T follicular helper cell (primary cell): ENCODE data around the gene EHF.
"Not testable (repeated sequence)": the region's sequence is repeated elsewhere in the genome, so short reads cannot be mapped to it uniquely, and the experiment has no call there.

Experiments
- DNase-seq: peaks from one replicate; pipeline ENCODE4 v3.0.0-alpha.2; 2020; ENCODE audit warnings: low read depth

The EHF gene

GRCh38 chr11:34668583-34669053 lies 47.7 kb downstream of the EHF start:
- no peak for DNase-seq

GRCh38 chr11:34669458-34669857 lies 48.6 kb downstream of the EHF start:
- DNase-seq, result no peak

GRCh38 chr11:34671117-34671516 lies 50.2 kb downstream of the EHF start:
- DNase-seq, result no peak

- DNase-seq, result no peak
Measured at GRCh38 chr11:34671946-34672345, 51.1 kb downstream of the EHF start.

- DNase-seq, result no peak
Measured at GRCh38 chr11:34674038-34674437, 53.1 kb downstream of the EHF start.

- DNase-seq, result no peak
Measured at GRCh38 chr11:34676227-34676626, 55.3 kb downstream of the EHF start.

- DNase-seq, result no peak
Measured at GRCh38 chr11:34679681-34680080, 58.8 kb downstream of the EHF start.

GRCh38 chr11:34680206-34680605 lies 59.3 kb downstream of the EHF start:
- DNase-seq, result no peak

GRCh38 chr11:34680918-34681586 lies 60.2 kb downstream of the EHF start:
- no peak for DNase-seq

- DNase-seq, result no peak
Measured at GRCh38 chr11:34682825-34683224, 61.9 kb downstream of the EHF start.

- no peak for DNase-seq
Measured at GRCh38 chr11:34683396-34683795, 62.5 kb downstream of the EHF start.

GRCh38 chr11:34685864-34686263 lies 65.0 kb downstream of the EHF start:
- DNase-seq, result no peak

- DNase-seq, result not testable (repeated sequence)
Measured at GRCh38 chr11:34692299-34692698, 71.4 kb downstream of the EHF start.

- no peak for DNase-seq
Measured at GRCh38 chr11:34696862-34697261, 76.0 kb downstream of the EHF start.

- no peak for DNase-seq
Measured at GRCh38 chr11:34706709-34707461, 86.0 kb downstream of the EHF start.

GRCh38 chr11:34707462-34707840 lies 86.6 kb downstream of the EHF start:
- no peak for DNase-seq
